ENCODE data around the gene POLRMT.
"Not testable (repeated sequence)": the region's sequence is repeated elsewhere in the genome, so short reads cannot be mapped to it uniquely, and the experiment has no call there.

Gene POLRMT

DNA sequence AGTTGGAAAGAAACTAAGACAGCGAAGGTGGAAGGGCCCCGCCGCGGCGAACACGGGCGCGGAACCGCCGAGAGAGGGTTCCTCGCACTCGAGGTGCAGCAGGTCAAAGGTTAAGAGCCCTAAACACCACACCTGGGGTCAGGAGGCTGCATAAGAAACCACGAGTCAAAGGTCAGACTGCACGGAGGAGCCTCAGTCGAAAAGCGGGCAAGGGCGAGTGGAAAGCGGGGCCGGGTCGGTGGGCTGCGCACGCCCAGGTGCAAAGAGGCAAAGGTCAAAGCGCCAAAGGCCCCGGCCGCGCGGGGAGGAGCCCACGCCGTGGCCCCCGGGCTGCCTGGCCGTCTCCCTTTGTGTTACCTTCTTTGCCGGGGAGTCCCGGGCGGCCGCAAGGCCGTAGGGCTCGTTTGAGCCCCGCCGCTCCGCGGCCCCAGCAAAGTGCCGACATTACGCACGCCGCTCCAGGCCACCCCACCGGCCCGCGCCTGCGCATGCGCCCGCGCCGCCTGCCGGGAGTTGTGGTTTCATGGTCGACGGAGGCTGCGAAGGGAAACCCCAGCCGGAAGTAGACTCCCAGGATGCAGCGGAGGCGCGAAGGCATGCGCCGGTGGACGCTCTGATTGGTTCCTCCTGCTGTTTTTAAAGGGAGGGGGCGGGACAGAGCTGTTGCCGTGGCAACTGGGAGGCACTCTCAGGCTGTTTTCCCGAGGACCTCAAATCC, at the start of gene POLRMT:
TSS of gene POLRMT (minus strand) at position 470 of the 718 bp plus-strand sequence. CDS start at position 445, 25 bp downstream.
- DNase-seq, result peak; percentile 95
- in situ Hi-C loops (cut with HindIII; ENCODE audit: low pct_ligation_motif_present, low pct_unique_long_range_greater_than_20kb, low sequenced_read_pairs), result no loop called here

- in situ Hi-C loops (cut with HindIII; ENCODE audit: low pct_ligation_motif_present, low pct_unique_long_range_greater_than_20kb, low sequenced_read_pairs), result no loop called here
- DNase-seq, result no peak
These were observed 49.5 kb upstream of the POLRMT start for GRCh38 chr19:682678-683320.

DNA sequence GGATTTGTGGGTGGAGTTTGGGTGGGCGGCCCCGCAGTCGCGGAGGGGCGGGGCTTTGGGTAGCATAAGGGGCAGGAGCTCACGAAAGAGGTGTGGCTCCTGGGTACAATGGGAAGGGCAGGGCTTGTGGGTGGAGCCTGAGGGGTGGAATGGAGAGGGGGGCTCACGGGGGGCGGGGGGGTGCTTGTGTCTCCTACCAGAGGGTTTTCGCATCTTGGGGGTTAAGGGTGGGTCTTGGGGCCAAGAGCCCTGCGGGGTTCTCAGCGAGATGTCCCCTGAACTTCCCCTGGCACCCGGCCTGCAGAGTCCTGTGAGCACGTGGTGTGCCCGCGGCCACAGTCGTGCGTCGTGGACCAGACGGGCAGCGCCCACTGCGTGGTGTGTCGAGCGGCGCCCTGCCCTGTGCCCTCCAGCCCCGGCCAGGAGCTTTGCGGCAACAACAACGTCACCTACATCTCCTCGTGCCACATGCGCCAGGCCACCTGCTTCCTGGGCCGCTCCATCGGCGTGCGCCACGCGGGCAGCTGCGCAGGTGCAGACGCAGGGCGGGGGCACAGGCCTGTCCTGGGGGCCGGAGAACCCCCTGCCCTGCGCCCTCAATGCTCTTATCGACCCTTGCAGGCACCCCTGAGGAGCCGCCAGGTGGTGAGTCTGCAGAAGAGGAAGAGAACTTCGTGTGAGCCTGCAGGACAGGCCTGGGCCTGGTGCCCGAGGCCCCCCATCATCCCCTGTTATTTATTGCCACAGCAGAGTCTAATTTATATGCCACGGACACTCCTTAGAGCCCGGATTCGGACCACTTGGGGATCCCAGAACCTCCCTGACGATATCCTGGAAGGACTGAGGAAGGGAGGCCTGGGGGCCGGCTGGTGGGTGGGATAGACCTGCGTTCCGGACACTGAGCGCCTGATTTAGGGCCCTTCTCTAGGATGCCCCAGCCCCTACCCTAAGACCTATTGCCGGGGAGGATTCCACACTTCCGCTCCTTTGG, 48.0 kb upstream of the POLRMT start:
- peak; percentile 81 for DNase-seq
- in situ Hi-C loops (cut with HindIII; ENCODE audit: low pct_ligation_motif_present, low pct_unique_long_range_greater_than_20kb, low sequenced_read_pairs), result no loop called here

- in situ Hi-C loops (cut with HindIII; ENCODE audit: low pct_ligation_motif_present, low pct_unique_long_range_greater_than_20kb, low sequenced_read_pairs), result no loop called here
- DNase-seq, result peak; percentile 92
These were observed 47.1 kb upstream of the POLRMT start for GRCh38 chr19:680287-681028.

DNA sequence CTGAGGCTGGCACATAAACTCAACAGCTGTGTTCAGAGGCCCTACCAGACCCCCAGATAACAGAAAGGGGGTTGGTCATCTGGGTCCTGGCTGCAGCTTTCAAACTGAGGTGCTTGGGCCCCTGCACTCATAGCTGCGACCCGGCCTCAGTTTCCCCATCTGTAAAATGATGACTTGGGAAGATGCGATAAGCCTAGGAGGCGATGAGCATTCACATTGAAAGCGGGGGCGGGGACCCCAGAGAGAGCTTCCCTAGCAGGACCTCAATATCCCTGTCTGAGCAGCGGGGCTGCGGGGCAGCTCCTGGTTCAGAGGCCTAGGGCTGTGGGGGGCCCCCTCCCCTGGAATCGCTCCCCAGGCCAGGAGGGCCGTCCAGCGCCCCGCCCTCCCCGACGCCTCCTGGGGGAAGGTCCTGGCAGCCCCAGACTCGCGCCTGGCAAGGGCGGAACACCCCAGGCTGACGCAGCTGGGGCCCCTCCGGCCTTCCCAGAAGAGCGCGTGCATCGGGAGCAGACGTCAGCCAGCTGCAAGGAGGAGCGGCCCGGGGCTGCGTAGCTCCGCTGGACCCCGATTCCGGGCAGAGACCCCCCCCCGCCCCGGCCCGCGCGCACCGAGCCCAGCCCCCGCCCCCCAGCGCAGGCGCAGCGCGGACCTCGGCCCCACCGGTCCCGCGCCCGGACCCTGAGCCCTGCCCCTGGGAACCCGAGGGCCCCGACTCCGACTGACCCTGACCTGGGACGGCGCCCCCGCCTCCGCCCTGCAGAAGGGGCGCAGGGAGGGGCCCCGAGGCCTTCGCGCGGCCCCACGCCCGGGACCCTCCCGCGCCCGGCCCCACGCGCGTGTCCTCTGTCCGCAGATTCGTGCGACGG, 46.3 kb upstream of the POLRMT start:
- in situ Hi-C loops (cut with HindIII; ENCODE audit: low pct_ligation_motif_present, low pct_unique_long_range_greater_than_20kb, low sequenced_read_pairs), result no loop called here
- DNase-seq, result peak; percentile 67

DNA sequence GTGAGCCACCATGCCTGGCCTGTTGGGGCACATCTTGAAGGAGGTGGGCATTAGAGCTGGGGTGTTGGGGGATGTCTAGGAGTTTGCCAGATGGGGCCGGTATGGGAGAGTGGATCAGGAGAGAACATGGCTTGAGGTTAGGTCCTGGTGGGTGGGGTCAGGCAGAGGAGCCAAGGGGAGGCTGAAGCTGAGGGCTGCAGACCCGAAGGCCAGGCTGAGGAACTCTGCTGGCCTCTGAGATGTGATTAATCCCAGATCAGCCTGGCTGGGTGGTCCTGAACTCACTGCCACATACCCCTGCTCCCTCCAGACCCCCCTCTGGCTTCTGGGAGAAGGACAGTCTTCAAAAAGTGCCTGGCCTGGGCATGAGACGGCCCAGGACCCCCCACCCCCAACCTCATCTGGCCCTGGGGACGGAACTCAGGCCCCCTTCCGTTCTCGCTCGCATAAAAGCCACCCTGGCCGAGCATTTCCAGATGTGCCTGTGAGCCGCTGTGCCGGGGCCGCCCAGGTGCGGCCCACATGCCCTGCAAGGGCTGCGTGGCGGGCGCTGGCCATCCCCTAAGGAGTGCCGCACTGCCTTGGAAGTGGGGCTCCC, 45.6 kb upstream of the POLRMT start:
- in situ Hi-C loops (cut with HindIII; ENCODE audit: low pct_ligation_motif_present, low pct_unique_long_range_greater_than_20kb, low sequenced_read_pairs), result no loop called here
- no peak for DNase-seq

DNA sequence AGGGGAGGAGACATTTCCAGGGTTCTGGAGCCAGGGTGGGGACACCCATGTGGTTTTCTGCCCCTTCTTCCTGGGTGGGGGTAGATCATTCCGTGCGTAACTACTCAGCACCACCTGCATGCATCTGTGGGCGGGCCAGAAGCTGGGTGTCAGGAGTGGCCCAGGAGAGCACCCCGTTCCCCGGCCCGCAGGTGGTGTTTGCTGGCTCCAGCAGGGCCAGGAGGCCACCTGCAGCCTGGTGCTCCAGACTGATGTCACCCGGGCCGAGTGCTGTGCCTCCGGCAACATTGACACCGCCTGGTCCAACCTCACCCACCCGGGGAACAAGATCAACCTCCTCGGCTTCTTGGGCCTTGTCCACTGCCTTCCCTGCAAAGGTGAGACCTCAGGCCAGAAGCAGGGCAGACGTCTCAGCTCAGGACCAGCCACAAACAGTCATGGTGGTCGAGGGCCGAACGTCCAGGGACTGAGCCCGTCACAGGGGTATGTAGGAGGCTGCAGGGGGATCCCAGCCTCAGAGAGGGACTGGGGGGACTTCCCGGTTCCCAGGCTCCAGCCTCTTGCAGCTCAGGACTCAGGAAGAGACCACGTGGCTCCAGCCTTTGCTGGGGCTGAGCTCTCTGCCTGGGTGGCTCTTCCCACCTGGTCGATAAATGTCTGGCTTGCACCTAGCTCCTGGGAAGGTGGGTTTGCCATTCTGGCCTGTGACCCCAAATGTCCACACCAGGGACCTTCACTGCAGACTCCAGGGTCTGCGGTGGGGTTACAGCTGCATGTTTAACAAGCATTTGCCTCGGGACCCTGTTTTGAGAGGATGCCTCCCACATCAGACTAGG, 44.5 kb upstream of the POLRMT start:
- DNase-seq, result no peak
- in situ Hi-C loops (cut with HindIII; ENCODE audit: low pct_ligation_motif_present, low pct_unique_long_range_greater_than_20kb, low sequenced_read_pairs), result no loop called here

GRCh38 chr19:677201-677600, 43.9 kb upstream of the POLRMT start:
- DNase-seq, result peak; percentile 88
- in situ Hi-C loops (cut with HindIII; ENCODE audit: low pct_ligation_motif_present, low pct_unique_long_range_greater_than_20kb, low sequenced_read_pairs), result no loop called here

GRCh38 chr19:676339-677105, 43.2 kb upstream of the POLRMT start, which contains the start of gene FSTL3:
FSTL3 (plus strand) TSS chr19:676392; CDS start chr19:676424, 32 bp downstream.
- in situ Hi-C loops (cut with HindIII; ENCODE audit: low pct_ligation_motif_present, low pct_unique_long_range_greater_than_20kb, low sequenced_read_pairs), result no loop called here
- DNase-seq, result peak; percentile 45

GRCh38 chr19:676007-676338, 42.6 kb upstream of the POLRMT start:
- DNase-seq, result no peak
- in situ Hi-C loops (cut with HindIII; ENCODE audit: low pct_ligation_motif_present, low pct_unique_long_range_greater_than_20kb, low sequenced_read_pairs), result no loop called here

DNA sequence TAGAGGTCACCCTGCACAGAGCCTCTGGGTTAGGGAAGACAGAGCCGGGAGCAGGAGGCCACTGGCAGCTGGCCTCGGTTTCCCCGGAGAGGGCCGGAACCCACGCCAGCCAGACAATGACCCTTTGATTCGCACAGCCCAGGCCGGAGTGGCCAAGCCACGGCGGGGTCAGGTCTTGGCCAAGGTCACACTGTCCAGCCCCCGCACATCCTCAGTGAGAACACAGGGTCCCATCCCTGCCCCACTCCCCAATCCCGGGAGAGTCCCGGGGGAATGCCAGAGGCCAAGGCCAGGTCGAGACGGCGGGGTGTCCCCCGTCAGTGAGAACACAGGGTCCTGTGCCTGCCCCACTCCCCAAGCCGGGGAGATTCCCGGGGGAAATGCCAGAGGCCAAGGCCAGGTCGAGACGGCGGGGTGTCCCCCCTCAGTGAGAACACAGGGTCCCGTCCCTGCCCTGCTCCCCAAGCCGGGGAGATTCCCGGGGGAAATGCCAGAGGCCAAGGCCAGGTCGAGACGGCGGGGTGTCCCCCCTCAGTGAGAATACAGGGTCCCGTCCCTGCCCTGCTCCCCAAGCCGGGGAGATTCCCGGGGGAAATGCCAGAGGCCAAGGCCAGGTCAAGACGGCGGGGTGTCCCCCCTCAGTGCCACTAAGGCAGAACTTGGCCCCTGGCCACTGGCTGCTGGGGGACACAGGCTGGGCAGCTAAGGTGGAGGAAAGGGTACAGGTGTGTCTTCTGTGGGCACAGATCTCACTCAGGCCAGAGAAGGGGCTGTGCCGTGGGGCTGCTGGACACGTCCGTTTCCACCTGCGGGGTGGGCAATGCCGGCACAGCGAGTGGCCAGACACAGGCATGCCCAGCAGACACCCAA, 41.2 kb upstream of the POLRMT start:
- in situ Hi-C loops (cut with HindIII; ENCODE audit: low pct_ligation_motif_present, low pct_unique_long_range_greater_than_20kb, low sequenced_read_pairs), result no loop called here
- no peak for DNase-seq

DNA sequence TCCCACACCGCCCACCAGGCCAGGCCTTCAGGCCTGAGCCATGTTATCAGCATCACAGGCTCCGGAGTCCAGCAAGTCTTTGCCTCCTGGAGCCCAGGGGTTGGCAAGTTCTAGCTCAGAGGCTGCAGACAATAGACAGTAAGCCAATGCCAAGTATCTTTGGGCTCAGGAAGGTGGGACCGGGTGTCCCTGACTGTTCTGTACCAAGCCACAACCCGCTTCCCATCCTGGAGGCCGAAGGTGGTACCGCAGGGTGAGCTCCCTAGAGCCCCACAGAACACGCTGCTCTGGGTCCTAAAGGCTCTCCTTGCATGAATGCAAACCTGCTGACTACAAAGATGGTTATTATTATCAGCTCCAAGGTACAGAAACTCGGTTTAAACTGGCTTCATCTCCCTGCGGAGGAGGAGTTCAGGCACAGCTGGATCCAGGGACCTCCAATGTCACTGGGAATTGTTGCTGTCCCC, 37.3 kb upstream of the POLRMT start:
- in situ Hi-C loops (cut with HindIII; ENCODE audit: low pct_ligation_motif_present, low pct_unique_long_range_greater_than_20kb, low sequenced_read_pairs), result no loop called here
- no peak for DNase-seq

- DNase-seq; in situ Hi-C loops (cut with HindIII; ENCODE audit: low pct_ligation_motif_present, low pct_unique_long_range_greater_than_20kb, low sequenced_read_pairs): not testable (repeated sequence)
These were observed 35.5 kb upstream of the POLRMT start for GRCh38 chr19:668675-669434.

- DNase-seq, result not testable (repeated sequence)
These were observed 33.7 kb upstream of the POLRMT start for GRCh38 chr19:666985-667573.

More at GRCh38 chr19:666985-667573, 33.7 kb upstream of the POLRMT start:
- in situ Hi-C loops (cut with HindIII; ENCODE audit: low pct_ligation_motif_present, low pct_unique_long_range_greater_than_20kb, low sequenced_read_pairs), result not testable (repeated sequence)

All from ACHN (cell line).